ENCODE data around the gene RAD9A.

Gene RAD9A

DNA sequence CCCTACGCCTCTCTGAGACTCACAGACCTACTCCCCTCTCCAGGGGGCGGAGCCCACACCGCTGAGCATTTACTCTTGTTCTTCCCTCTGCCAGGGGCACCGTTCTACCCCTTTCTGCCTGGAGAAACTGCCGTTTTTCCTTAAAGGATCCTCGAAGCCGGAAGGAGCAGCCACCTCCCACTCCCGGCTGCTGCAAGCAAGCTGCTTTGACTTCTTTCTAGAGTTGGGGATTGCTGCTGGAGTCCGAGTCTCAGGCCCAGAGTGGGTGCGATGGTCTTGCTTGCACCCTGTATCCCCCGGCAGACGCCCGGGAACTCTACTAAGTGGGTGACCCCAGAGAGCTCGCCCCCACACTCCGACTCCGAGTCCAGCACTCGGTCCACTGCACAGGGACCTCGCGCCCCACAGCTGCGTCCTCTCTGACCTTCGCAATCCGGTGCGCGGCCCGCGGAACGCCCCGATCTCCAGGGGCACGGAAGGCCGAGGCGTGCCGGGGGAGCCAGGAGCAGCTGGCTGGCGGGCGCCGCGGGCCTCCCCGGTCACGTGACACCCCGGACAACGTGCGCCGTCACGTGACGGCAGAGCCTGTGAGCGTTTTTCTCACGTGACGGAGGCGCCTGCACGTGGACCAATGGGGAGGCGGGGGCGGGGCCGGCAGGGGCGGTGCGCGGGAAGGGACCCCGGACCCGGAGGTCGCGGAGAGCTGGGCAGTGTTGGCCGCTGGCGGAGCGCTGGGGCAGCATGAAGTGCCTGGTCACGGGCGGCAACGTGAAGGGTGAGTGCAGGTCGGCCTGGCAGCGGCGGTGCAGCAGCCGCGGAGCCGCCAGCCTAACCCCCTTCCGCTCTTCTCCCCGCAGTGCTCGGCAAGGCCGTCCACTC is at the start of gene RAD9A:
Gene RAD9A (plus strand): TSS at position 683 of the 879 bp plus-strand sequence. CDS start 59 bp downstream, at position 742.
- H3K4me3 ChIP-seq (ENCODE audit: low read depth, low read length): peak within 1 kb of the TSS; percentile 81

DNA sequence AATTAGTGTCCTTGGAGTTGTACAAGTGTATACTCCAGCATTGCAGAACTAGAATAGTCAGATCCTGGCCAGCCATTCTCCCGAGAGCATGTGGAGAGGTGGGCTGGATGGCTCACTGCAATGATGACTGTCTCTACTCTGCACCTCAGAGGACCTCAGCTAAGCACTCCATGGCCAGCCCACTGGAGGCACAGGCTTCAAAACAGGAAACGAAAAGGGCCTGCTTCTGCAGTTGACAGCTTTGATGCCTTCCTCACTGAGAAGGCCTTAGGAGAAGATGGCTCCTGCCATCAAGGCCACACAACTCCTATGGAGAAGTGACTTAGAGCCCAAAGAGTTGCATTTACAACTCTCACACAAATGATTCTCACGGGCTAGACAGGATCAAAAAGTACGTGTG is 47.5 kb upstream of the RAD9A start:
- no peak overlapping the region for H3K4me3 ChIP-seq (ENCODE audit: low read depth, low read length)

DNA sequence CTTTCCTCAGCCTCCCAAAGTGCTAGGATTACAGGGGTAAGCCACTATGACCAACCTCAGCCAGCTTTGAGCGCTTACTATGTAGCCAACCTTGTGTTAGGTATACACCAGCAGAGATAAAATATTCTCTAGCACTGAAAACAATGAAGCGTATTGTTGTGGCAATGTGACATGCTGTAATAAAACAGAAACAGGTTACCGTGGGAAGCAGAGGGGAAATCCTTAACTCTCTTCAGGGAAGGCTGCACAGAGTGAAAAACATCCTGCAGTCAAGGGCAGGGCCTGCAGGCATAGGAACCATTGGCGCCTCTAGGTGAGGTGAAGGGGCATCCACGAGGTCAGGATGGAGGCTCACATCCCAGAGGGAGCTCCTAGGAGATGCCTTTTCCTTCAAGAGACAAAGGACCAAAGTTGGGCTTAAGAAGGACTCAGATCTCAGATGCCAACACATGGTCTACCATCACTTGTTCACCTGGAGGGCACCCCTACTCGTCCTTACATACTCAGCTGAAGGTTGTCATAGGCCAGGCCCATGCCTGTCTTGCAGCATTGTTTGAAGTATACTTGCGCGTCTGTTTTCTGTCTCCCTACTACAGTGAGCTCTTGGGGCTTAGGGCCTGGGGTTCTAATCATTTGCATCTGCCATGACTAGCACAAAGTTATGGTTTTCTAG is 46.4 kb upstream of the RAD9A start:
- no peak overlapping the region for H3K4me3 ChIP-seq (ENCODE audit: low read depth, low read length)

DNA sequence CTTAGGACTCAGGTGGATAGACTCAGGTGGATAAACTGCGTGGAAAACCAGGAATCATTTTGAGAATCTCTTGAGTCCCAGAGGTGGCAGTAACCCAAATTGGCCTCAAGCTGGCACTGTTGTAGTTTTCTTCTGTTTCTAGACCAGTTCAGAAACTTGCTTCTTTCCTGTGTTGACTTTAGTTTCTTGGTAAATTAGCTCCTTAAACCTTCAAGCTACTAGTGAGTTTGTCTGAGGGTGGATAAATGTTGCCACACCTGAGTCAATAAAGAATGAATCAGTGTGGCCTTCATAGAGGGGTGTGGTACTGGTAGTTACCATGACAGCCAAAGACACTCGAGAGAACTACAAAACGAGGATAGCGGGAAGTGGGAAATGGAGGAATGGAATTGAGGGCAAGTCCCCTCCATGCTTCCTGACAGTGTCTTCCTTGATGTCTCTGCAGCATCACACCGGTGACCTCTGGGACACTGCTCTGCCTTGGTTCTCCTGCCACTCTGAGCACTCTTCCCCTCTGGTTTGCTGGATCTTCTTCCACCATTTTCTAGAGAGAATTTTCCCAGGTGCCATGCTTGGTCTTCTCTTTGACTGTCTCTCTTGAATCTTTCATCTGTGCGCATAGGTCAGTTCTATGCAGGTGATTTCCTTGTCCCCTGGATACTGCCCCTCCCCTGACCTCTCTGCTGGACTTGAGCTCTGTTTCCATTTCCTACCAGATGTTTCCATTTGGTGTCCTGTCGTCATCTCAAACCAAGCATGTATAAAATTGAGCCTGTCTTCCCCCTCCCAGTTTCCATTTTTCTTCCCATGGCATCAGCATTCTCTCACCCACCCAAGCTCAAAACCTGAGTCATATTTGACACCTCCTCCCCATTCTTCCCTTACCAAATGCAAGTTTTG is 45.6 kb upstream of the RAD9A start:
- no peak overlapping the region for H3K4me3 ChIP-seq (ENCODE audit: low read depth, low read length)

DNA sequence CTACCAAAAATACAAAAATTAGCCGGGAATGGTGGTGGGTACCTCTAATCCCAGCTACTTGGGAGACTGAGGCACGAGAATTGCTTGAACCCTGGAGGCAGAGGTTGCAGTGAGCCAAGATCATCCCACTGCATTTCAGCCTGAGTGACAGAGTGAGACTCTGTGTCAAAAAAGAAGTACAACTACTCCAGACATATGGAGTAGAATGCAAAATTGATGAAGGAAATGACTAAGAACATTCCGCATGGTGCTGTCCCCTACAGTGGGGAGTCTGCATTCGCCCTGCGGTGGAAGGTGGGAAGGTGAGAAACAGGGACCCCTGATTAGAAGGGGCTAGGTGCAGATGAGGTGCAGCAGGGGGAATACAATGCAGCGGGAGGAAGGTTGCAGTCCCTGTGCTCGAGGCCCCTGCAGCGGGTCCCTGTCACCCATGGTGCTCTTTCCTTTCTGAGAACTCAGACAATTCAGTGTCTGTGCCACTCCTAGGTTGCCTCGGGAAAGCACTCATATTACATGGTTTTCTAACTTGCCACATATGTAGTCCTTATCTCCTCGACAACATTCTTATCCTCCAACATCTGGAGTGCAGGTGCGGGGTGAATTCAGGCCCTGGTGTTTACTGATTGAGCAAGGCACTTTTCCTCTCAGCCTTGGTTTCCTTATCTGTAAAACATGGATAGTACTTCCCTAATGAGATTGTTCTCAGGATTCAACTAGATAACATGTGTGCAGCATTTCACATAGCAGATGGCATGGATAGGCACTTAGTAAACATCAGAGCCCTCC is 43.6 kb upstream of the RAD9A start:
- H3K4me3 ChIP-seq (ENCODE audit: low read depth, low read length): no peak overlapping the region

DNA sequence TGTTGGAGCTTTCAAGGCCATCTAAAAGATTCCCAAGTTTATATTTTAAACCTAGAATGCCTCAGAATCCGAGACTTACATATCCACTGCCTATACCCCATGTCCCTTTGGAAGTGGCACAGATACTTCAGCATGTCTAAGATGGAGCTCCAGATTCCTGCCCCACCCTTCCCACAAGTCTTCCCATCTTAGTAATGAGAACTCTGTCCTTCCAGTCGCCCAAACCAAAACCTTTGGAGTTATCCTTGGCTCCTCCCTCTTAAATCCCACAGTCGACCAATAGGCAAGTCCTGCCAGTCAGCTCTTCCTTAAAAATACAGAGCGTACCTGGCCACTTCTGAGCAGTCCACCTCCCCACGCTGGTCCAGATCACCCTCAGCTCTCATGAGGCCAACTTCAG is 42.8 kb upstream of the RAD9A start:
- no peak overlapping the region for H3K4me3 ChIP-seq (ENCODE audit: low read depth, low read length)

DNA sequence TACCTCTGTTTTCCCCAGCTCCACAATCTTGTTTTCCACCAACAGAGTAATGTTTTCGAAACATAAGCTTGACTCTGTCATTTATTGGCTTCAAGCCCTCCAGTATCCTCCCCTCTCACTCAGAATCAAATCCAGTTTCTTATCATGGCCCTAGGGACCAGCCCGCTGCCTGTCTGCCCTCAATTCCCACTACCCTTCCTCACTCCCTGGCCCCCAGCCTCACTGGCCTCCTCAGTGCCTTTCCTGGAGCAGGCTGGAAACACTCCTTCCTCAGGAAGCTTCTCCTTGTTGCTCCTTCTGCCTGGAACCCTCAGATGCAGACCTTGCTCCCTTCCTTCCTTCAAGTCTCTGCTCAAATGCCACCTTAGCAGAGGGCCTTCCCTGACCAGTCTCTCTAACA is 42.3 kb upstream of the RAD9A start:
- no peak overlapping the region for H3K4me3 ChIP-seq (ENCODE audit: low read depth, low read length)

DNA sequence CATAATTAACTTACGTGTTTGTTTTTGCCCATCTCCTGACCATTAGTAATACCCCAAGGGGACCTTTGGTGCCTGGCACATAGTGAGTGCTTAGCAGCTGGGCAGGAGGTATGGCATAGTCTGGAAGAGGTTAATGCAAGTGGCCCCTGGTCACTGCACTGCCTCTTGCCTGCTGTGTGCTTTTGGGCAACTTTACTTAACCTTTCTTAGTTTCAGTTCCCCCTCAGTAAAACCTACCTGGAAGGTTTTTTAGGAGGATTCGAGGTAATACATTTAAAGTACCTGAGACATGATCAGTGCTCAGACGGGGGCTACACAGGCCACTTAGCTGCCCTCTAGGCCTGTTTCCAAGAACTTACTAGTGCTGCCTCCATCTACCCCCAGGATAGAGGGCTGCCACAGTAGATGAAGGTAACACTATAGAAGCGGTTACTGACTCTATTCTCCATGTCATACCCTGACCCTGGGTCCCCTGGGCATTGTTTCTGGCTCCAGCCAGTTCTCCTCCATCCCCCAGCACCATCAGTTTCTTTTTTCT is 41.8 kb upstream of the RAD9A start:
- no peak overlapping the region for H3K4me3 ChIP-seq (ENCODE audit: low read depth, low read length)

DNA sequence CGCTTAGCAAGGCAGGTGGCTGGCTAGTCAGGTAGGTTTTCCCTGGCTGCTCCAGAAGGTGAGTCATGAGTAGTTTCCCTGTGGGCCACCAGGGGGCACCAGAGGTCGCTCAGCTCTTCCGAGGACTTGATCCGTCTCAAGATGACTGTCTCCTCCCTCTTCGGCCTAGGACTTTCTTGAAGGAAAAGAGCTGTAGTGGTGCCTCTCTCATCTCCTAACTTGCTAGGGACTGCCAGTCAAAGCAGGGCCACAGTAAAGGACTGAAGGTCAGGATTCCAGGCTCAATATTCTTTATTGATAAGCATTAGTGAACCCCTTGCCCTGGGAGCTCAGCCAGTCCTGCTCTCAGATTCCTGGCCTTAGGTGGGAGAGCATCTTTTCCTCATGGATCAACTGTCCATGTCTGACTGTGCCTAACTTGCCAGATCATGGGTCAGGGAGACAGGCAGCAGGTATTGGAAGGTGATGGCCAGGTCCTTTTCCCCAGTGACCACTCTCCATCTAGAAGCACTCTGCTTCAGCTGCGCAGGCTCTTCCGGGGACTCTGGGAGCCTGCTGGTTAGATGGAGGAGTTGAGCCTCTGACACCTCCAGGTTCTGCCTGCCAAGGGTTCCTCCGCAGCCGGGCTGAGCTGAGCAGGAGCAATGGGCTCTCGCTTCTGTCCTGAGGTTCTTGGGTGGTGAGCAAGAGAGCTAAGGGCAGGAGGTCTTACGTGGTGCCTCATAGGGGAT is 40.3 kb upstream of the RAD9A start:
- no peak overlapping the region for H3K4me3 ChIP-seq (ENCODE audit: low read depth, low read length)

DNA sequence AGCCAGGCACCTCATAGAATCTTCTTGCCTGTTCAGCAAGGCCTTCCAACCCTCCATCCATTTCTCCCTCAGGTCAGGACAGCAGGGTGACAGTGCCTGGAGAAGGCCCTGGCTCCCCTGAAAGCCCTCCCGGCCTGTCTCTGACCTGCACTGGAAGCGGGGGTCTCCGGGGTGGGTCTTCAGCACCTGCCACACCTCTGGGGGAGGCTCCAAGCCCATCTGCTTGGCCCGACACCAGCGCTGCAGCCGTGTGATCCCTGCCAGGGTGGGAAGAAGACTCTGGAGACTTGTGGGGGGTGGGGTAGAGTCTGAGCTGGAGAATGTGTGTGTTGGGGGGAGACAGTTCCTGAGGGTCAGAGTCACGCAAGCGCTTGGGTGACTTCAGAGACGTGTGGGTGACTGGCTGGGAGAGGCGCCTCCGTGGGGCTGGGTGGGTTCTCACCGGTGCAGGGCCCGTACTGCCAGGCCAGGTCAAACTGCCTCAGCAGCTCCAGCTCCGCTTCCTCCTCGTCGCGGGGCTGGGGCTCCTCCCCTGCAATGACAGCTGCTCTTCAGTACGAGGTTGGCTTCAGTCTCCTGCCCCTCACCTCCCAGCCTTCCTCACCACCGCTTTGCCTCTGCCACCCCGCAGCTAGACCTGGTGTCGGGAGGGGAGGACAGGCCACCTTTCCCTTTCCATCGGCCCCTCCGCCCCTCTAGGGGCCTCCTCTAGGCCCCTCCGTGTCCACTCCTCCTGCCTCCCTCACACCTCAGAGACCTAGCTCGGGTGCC is 39.1 kb upstream of the RAD9A start:
- peak overlapping the region; percentile 60 for H3K4me3 ChIP-seq (ENCODE audit: low read depth, low read length)

DNA sequence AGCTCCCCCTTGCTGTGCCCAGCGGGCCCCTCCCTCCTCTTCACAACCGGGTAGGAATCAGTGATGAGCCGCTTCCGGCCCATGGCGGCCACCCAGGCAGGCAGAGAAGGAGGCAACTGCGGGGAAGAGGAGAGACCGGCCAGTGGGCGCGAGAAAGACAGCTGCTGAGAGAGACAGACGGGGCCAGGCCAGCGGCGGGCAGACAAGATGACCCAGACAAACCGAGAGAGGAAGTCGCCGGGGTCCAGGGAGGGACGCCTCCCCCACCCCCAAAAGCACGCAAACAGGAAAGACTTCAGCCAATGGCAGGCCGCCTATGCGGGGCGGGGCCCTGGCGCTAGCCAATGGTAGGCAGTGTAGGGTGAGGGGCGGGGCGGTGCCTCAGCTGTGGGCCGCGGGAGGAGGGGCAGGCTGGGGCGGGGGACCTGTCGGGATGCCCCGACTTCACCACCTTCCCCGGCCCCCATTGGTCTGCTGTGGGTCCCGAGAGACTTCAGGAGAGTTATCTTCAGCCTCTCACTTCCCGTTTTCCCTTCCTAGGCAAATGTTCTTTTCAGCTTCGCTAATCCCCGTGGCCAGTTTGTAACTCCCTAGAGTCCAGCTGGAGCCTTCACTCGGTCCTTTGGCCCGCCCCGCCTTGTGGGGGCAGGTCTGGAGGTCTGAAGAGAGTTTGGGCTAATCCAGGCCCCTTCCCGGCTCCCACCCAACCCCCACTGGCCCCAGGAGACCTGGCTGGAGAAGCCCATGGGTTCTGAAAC is 38.3 kb upstream of the RAD9A start, which contains the start of gene POLD4:
Gene POLD4 (minus strand): TSS at position 230 of the 758 bp plus-strand sequence. CDS start 147 bp downstream, at position 83.
- H3K4me3 ChIP-seq (ENCODE audit: low read depth, low read length): peak within 1 kb of the TSS; percentile 60

DNA sequence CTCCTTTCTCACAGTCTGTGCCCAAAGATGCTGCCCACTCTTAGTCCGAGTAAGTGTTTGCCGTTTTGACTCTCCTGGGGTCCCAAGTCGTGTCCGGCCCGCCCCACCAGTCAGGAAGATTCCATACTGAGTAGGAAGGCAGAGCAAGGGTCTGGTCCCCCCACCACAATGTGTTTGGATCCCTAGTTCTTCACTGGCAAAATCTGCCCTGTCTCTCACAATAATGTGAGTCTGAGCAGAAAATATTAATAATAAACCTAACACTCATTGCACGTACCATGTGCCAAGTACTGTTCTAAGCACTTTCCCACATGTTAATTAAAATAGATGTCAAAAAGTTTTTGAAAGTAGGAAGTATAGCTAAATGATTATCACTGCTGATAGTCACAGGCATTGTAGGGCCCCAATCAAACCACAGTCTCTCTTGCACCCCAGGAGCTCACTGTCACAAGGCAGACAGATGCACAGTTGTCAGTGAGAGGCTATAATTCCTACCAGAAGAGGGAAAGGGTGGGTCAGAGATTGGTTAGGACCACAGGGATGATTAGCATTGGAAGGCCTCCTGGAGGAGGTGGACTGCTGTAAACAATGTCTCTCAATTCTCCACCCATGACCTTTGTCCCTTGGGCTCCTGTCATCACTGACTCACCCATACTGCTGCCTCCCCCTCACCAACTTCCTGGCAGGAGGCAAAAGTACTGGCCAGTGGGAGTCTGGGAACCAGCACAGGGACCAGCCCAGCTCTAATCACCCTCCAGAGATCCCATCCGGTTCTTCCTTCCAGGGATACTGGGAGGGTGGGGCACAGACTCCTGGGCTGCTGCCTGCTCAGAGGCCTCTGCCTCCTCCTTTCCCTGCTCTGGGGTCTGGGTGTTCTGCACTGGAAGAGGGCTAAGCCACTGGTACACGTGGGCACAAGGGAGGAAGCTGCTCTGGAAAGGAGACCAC is 37.4 kb upstream of the RAD9A start:
- H3K4me3 ChIP-seq (ENCODE audit: low read depth, low read length): peak overlapping the region; percentile 28

DNA sequence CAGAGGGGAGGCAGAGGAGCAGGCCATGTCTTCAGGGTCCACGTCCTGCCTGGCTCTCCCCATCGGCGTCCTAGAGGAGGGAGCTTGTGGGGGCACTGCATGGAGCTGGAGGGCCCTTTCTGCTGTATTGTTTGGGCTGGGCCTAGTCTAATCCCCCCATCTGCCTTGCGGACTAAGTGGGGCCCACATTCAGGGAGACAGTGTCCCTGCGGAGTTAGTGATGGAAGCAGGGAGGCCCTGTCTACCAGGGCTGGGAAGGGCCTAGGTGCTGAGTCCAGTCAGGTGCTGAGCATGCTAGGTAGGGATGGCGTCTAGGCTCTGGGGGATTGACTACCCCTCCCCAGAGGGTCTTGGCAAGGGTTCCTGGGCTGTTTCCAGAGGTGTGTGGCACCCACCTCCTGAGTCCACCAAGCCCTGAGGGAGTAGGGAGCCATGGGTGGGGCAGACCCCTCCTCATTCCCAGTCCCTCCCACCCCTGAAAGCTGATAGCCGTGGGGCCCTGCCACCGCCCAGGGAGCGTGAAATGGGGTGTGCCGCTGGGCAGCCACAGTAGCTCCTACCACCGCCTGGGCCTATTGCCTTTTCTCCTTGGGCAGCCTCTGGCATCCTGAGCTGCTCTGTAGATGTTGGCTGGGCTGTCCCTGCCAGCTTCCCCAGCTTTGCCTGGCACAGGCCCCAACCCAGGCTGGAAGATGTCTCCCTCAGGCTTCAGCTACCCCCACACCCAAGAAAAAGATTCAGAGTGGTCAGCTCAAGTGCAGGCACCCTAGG is 36.6 kb upstream of the RAD9A start:
- no peak overlapping the region for H3K4me3 ChIP-seq (ENCODE audit: low read depth, low read length)

DNA sequence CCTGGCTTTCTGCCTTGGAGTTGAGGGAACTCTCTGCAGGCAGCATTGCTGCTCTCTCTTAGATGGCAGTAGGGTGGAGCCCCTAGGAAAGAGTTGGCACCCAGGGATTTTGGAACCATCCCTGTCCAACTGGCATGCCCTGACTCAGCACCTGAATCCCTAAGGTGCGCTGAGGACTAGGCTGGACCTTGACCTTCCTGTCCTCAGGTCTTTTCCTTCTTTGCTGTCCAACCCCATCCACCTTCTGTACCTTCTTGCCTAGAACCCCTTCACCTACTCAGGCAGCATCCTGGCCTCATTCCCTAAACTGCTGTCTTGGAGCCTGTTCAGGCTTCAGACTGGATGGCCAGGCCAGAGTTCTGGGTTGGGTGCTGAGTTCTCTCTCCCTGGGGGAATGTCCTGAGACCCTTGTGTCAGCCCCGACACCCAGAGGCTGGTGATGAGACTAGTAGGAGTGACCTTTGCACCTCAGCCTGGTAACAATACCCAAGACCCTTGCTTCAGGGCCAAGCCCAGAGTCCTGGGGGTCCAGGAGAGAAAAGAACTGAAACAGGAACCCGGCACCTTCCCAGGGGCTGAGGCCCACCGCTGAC is 35.9 kb upstream of the RAD9A start:
- H3K4me3 ChIP-seq (ENCODE audit: low read depth, low read length): no peak overlapping the region

DNA sequence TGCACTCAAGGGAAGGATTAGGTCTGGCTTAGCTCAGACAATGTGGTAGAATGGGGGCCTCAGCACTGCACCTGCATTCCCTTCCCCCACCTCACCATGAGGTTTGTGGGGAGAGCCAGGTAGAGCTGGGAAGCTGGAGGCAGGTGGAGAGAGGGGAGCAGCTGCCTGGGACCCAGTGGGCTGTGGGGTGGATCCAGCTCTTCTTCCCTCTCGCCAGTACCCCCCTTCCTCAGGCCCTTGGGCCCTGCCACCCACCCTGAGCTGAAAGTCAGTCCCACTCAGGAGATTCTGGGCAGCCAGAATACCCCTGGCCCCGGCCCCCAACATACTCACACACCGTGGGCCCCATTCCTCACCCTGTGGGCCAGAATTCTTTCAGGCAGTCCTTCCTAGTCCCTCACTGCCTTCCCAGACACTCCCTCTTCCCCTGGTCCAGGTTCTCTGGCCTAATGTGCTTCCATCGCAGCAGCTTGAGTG is 35.4 kb upstream of the RAD9A start:
- H3K4me3 ChIP-seq (ENCODE audit: low read depth, low read length): no peak overlapping the region
